Activated CD8-positive, alpha-beta T cell treated with anti-CD3 and anti-CD28 coated beads for 36 hours (primary cell): ENCODE data around the gene LRP10. TPM values are rescaled to one million over a fixed set of nuclear protein-coding genes. Genes with fewer than 3 reads are reported as not detected.
"Not testable (repeated sequence)": the region's sequence is repeated elsewhere in the genome, so short reads cannot be mapped to it uniquely, and the experiment has no call there.

Experiments used
- ATAC-seq: fragments of 200-7000 bp; cut with Tn5 transposase; one replicate; pipeline ENCODE4 v1.10.0; 2021; ENCODE audit warnings: mild to moderate bottlenecking, moderate library complexity
- CTCF ChIA-PET: fragments of 350-600 bp; sonication (Branson Sonifier 250); formaldehyde crosslinking; loops from one replicate; lab custom pipeline; 2021; ENCODE audit warnings: antibody characterized with exemption; lab: Charles Lee
- POLR2A ChIA-PET: fragments of 350-600 bp; sonication (Branson Sonifier 250); formaldehyde crosslinking; loops from one replicate; lab custom pipeline; 2021; ENCODE audit warnings: antibody characterized with exemption; lab: Charles Lee
- DNase-seq: peaks from one replicate; pipeline ENCODE4 v3.0.0-alpha.2; 2020
- H3K27ac Mint-ChIP-seq: one replicate; pipeline ENCODE4 v1.8.0; 2021; ENCODE audit warnings: mild to moderate bottlenecking, mixed read lengths
- H3K27me3 Mint-ChIP-seq: one replicate; pipeline ENCODE4 v1.8.0; 2021; ENCODE audit warnings: mixed read lengths
- H3K36me3 Mint-ChIP-seq: one replicate; pipeline ENCODE4 v1.8.0; 2021; ENCODE audit warnings: low read depth, mixed read lengths
- H3K4me1 Mint-ChIP-seq: one replicate; pipeline ENCODE4 v1.8.0; 2021; ENCODE audit warnings: low read depth, mixed read lengths
- H3K4me3 Mint-ChIP-seq: one replicate; pipeline ENCODE4 v1.8.0; 2021; ENCODE audit warnings: mild to moderate bottlenecking, moderate library complexity, mixed read lengths
- H3K9me3 Mint-ChIP-seq: one replicate; pipeline ENCODE4 v1.8.0; 2021; ENCODE audit warnings: mixed read lengths
- CTCF ChIP-seq: fragments of 200-600 bp; IDR thresholded peaks from one replicate; pipeline ENCODE4 v1.8.0; 2022; ENCODE audit warnings: antibody characterized with exemption, mild to moderate bottlenecking
- intact Hi-C: fragments of 100-400 bp; cut with micrococcal nuclease; formaldehyde crosslinking; loops from one replicate; pipeline ENCODE4 v1.10.0; 2022
- total RNA-seq, 2 experiments: library from RNA; stranded (reverse); gene quantifications; one replicate each; pipeline ENCODE4 v1.2.3, GENCODE V29; 2021

The LRP10 gene
- total RNA-seq, 2 experiments from 2014 or later: 18.7 to 21.0 TPM

DNA sequence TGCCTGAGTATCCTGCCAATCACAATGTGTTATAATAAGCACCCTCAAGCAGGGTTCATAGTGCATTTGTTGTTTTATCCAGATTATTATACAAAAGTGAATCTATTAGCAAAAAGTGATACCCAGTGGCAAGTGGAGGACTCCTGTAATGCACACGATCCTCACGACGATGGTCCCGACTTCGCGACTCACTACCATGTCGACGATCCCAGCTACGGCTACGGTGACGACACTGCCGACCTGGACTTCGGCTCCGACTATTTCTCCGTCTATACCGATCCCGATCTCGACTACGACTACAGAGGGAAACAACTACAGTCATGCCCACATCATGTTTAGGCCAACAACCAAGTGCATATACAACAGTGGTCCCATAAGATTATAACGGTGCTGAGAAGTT, 34.5 kb downstream of the LRP10 start:
- intact Hi-C loops: no loop called here
- CTCF ChIA-PET: no interaction called here
- no peak overlapping the region for H3K4me3 Mint-ChIP-seq
- peaks cover 7% of the 10 kb centered on the region for H3K4me1 Mint-ChIP-seq
- no peaks in the 10 kb centered on the region for H3K27me3 Mint-ChIP-seq
- no peaks in the 10 kb centered on the region for H3K9me3 Mint-ChIP-seq
- POLR2A ChIA-PET: no interaction called here
- no peak overlapping the region for H3K27ac Mint-ChIP-seq
- no peak for TF ChIP-seq CTCF
- H3K36me3 Mint-ChIP-seq: peaks cover 61% of the 10 kb centered on the region
- DNase-seq: no peak
- ATAC-seq: no peak

DNA sequence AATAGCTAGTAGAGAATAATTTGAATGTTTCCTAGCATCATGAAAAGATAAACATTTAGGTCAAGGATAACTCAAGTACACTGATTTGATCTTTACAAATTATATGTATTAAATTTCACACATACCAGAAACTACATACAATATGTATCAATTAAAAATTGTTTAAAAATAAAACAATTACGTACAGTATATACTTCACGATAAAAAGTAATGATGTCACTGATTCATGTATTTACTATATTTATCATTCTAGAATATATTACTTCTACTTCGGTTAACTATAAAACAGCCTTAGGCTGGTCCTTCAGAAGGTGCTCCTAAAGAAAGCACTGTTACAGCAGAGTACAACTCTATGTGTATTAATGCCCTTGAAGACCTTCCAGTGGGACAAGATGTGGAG, 35.9 kb downstream of the LRP10 start:
- Mint-ChIP-seq H3K27me3 (no peaks in the 10 kb centered on the region), H3K36me3 (peaks cover 61% of the 10 kb centered on the region), H3K4me1 (peaks cover 19% of the 10 kb centered on the region), H3K9me3 (no peaks in the 10 kb centered on the region), H3K4me3 (no peak overlapping the region), H3K27ac (no peak overlapping the region)
- ATAC-seq: no peak
- POLR2A ChIA-PET: interaction anchor here (1.0 kb wide), 1 partner anchor 11 kb away, joined by 4 read pairs; the partner anchor contains the start of gene RBM23
- intact Hi-C loops: no loop called here
- DNase-seq: no peak
- CTCF ChIA-PET: interaction anchor here (0.6 to 2.0 kb wide), 8 partner anchors 11 to 140 kb away, joined by 3 to 6 read pairs (median 3); partner anchors contain the start of genes PRMT5 and RBM23
- no peak for TF ChIP-seq CTCF

DNA sequence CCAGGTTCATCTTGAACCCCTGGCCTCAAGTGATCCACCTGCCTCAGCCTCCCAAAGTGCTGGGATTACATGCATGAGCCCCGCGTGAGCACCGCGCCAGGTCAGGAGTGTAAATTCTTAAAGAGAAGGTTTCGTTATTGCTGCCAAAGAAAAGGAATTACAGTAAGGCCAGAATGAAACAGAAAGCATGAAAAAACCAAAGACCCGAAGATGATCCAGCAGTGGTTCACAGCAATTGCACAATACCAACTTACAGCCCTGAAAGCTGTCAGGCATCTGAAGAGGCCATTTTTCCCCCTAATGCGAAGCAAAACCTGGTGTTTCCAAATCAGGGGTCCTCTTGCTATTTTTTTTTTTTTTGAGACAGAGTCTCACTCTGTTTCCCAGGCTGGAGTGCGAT, 37.1 kb downstream of the LRP10 start:
- H3K4me1 Mint-ChIP-seq: peaks cover 20% of the 10 kb centered on the region
- intact Hi-C loops: no loop called here
- H3K27ac Mint-ChIP-seq: no peak overlapping the region
- POLR2A ChIA-PET: no interaction called here
- no peak for ATAC-seq
- TF ChIP-seq CTCF: no peak
- no peaks in the 10 kb centered on the region for H3K27me3 Mint-ChIP-seq
- peaks cover 58% of the 10 kb centered on the region for H3K36me3 Mint-ChIP-seq
- H3K4me3 Mint-ChIP-seq: no peak overlapping the region
- H3K9me3 Mint-ChIP-seq: no peaks in the 10 kb centered on the region
- CTCF ChIA-PET: interaction anchor here (1.3 to 2.0 kb wide), 2 partner anchors 8 to 10 kb away, joined by 3 to 5 read pairs; partner anchors contain the start of gene RBM23
- no peak for DNase-seq

DNA sequence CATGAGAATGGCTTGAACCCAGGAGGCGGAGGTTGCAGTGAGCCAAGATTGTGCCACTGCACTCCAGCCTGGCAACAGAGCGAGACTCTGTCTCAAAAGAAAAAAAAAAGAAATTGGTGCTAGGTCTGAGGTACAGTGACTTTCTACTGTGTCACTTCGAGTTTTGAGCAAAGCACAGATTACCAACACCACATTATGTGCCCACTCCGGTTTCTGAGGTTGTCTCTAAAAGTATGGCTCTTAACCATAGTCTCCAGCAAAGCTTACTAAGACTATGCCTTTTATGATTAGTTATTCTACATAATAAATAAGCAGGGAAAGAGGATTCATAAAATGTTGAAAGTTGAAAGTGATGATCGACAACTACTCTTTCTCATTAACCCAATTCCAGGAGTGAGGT, 39.4 kb downstream of the LRP10 start:
- ATAC-seq: no peak
- Mint-ChIP-seq H3K4me3 (no peak overlapping the region), H3K27me3 (no peaks in the 10 kb centered on the region), H3K36me3 (peaks cover 39% of the 10 kb centered on the region), H3K4me1 (peaks cover 29% of the 10 kb centered on the region), H3K27ac (no peak overlapping the region), H3K9me3 (no peaks in the 10 kb centered on the region)
- no peak for DNase-seq
- intact Hi-C loops: no loop called here
- ChIA-PET POLR2A (no interaction called here), CTCF (interaction anchor here (1.0 to 2.8 kb wide), 5 partner anchors 11 to 341 kb away, joined by 3 to 11 read pairs (median 3); no protein-coding TSS in a partner anchor)
- no peak for TF ChIP-seq CTCF

GRCh38 chr14:22914836-22915235, 43.3 kb downstream of the LRP10 start:
- ChIA-PET POLR2A (interaction anchor here (0.6 to 0.7 kb wide), 2 partner anchors 28 to 118 kb away, joined by 3 read pairs; no protein-coding TSS in a partner anchor), CTCF (interaction anchor here (0.6 to 2.8 kb wide), 4 partner anchors 15 to 178 kb away, joined by 3 to 14 read pairs (median 12); partner anchors contain the start of genes LRP10 and PRMT5)
- not testable (repeated sequence) for DNase-seq, H3K4me3 Mint-ChIP-seq, ATAC-seq, H3K9me3 Mint-ChIP-seq, H3K27ac Mint-ChIP-seq, H3K27me3 Mint-ChIP-seq
- Mint-ChIP-seq H3K4me1 (peaks cover 43% of the 10 kb centered on the region), H3K36me3 (peaks cover 51% of the 10 kb centered on the region)
- intact Hi-C loops: loop anchor here (5.0 kb wide), 1 partner anchor 43 kb away; the partner anchor contains the start of gene LRP10
